Renal cortex interstitium (tissue), 15 donors: ENCODE data around the gene CREB5. TPM values are rescaled to one million over a fixed set of nuclear protein-coding genes. Genes with fewer than 3 reads are reported as not detected.
A peak's percentile ranks its signal among the peaks of the same experiment; 100 is the strongest.

ENCODE experiments used
- DNase-seq, 11 donors: peaks; one replicate each; pipeline ENCODE4 v3.0.0-alpha.2; 2013; ENCODE audit warnings: low read depth in 9 of 11, low spot score in 4 of 11; ENCODE audit errors: extremely low read depth in 1 of 11
- long read RNA-seq, 16 experiments: transcript quantifications; one replicate each; lab custom pipeline, GENCODE V29; 2026
- polyA plus RNA-seq, 3 donors: library from polyadenylated mRNA; unstranded; fragments of 120-200 nt; gene quantifications; one replicate each; pipeline ENCODE4 v1.2.1, GENCODE V29; 2013; ENCODE audit not compliant: insufficient read length in 3 of 3

The CREB5 gene
- polyA plus RNA-seq: 10 to 100 TPM; 10.3 to 15.8 (median 11.9) TPM
- long read RNA-seq, donor 1, partial matches to known transcripts: 0 of 1 reads
- long read RNA-seq, donor 1, other reads (novel, unspliced or antisense): 0 of 1 reads
- long read RNA-seq, donor 2, partial matches to known transcripts: 0 of 1 reads
- long read RNA-seq, donor 2, other reads (novel, unspliced or antisense): 0 of 1 reads
- long read RNA-seq, donor 3: 0 reads
- long read RNA-seq, donor 4, partial matches to known transcripts: 0 of 1 reads
- long read RNA-seq, donor 4, other reads (novel, unspliced or antisense): 0 of 1 reads
- long read RNA-seq, donor 5: 0 reads
- long read RNA-seq, donor 6: 0 reads
- long read RNA-seq, donor 7, partial matches to known transcripts: 0 of 2 reads
- long read RNA-seq, donor 7, other reads (novel, unspliced or antisense): 0 of 2 reads
- long read RNA-seq, donor 8: 0 reads
- long read RNA-seq, donor 9, partial matches to known transcripts: 0 of 2 reads
- long read RNA-seq, donor 9, other reads (novel, unspliced or antisense): 0 of 2 reads
- long read RNA-seq, donor 10, partial matches to known transcripts: 0 of 3 reads
- long read RNA-seq, donor 10, other reads (novel, unspliced or antisense): 0 of 3 reads
- long read RNA-seq, donor 11, partial matches to known transcripts: 0 of 2 reads
- long read RNA-seq, donor 11, other reads (novel, unspliced or antisense): 0 of 2 reads
- long read RNA-seq, donor 12, partial matches to known transcripts: 0 of 2 reads
- long read RNA-seq, donor 12, other reads (novel, unspliced or antisense): 0 of 2 reads
- long read RNA-seq, donor 13: 0 reads
- long read RNA-seq, donor 14: 0 reads
- long read RNA-seq, donor 15: 0 reads
- long read RNA-seq, donor 16, partial matches to known transcripts: 0 of 6 reads
- long read RNA-seq, donor 16, other reads (novel, unspliced or antisense): 0 of 6 reads

- peak in 4 of 11 donors; percentile 34 to 58 (median 47) for DNase-seq
These were observed at the start of gene CREB5 for GRCh38 chr7:28411876-28412662. TSS of gene CREB5 (plus strand) at chr7:28412518. CDS start at chr7:28412915, 397 bp downstream.

- DNase-seq: no peak
These were observed 49.5 kb upstream of the CREB5 start for GRCh38 chr7:28362812-28363211.

GRCh38 chr7:28364082-28364481, 48.2 kb upstream of the CREB5 start:
- no peak for DNase-seq

- no peak for DNase-seq
These were observed 42.8 kb upstream of the CREB5 start for GRCh38 chr7:28369523-28369922.

- DNase-seq: no peak
These were observed 40.5 kb upstream of the CREB5 start for GRCh38 chr7:28371846-28372245.

- DNase-seq: no peak
These were observed 38.3 kb upstream of the CREB5 start for GRCh38 chr7:28373990-28374389.

- no peak for DNase-seq
These were observed 36.6 kb upstream of the CREB5 start for GRCh38 chr7:28375729-28376128.

- no peak for DNase-seq
These were observed 35.7 kb upstream of the CREB5 start for GRCh38 chr7:28376634-28377033.

GRCh38 chr7:28378574-28379149, 33.7 kb upstream of the CREB5 start:
- DNase-seq: peak in 1 of 11 donors; percentile 32

GRCh38 chr7:28381466-28381865, 30.9 kb upstream of the CREB5 start:
- no peak for DNase-seq

- DNase-seq: no peak
These were observed 30.2 kb upstream of the CREB5 start for GRCh38 chr7:28382144-28382543.

GRCh38 chr7:28383975-28384374, 28.3 kb upstream of the CREB5 start:
- DNase-seq: no peak

- DNase-seq: peak in 6 of 11 donors; percentile 56 to 79 (median 68)
These were observed 22.6 kb upstream of the CREB5 start for GRCh38 chr7:28389504-28390395.

- DNase-seq: no peak
These were observed 21.9 kb upstream of the CREB5 start for GRCh38 chr7:28390426-28390825.

- no peak for DNase-seq
These were observed 20.0 kb upstream of the CREB5 start for GRCh38 chr7:28392289-28392688.

GRCh38 chr7:28395404-28395803, 16.9 kb upstream of the CREB5 start:
- no peak for DNase-seq

GRCh38 chr7:28395831-28396230, 16.5 kb upstream of the CREB5 start:
- no peak for DNase-seq

GRCh38 chr7:28397141-28397540, 15.2 kb upstream of the CREB5 start:
- no peak for DNase-seq
